SU-DHL-6 (cell line): ENCODE data around the gene PPWD1.
"Not testable (repeated sequence)": the region's sequence is repeated elsewhere in the genome, so short reads cannot be mapped to it uniquely, and the experiment has no call there.

Source experiments
- H2AFZ ChIP-seq: fragments of 200-600 bp; sonication (generic); 2 replicates; pipeline ENCODE4 v1.6.1; 2014; ENCODE audit warnings: low read depth, mild to moderate bottlenecking, moderate library complexity, mixed read lengths, antibody characterized with exemption, low read length; ENCODE audit not compliant: severe bottlenecking
- H3F3A ChIP-seq: fragments of 200-600 bp; shearing (Covaris generic); 2 replicates; pipeline ENCODE4 v1.6.0; 2016; ENCODE audit warnings: antibody characterized with exemption, mild to moderate bottlenecking; ENCODE audit not compliant: insufficient read depth
- H3K27ac ChIP-seq: fragments of 200-600 bp; sonication (generic); 2 replicates; pipeline ENCODE4 v1.5.1; 2016; ENCODE audit warnings: low read depth, mild to moderate bottlenecking, low read length, moderate library complexity, mixed read lengths
- H3K27me3 ChIP-seq: fragments of 200-600 bp; sonication (generic), shearing (Covaris generic); 2 replicates; pipeline ENCODE4 v1.6.0; 2014; ENCODE audit warnings: mild to moderate bottlenecking, low read length
- H3K36me3 ChIP-seq: fragments of 200-600 bp; sonication (generic); 2 replicates; pipeline ENCODE4 v1.6.1; 2014; ENCODE audit warnings: mild to moderate bottlenecking, low read length, mixed read lengths
- H3K4me2 ChIP-seq: fragments of 300-600, 200-600 bp; shearing (Covaris generic), sonication (generic); 2 replicates; pipeline ENCODE4 v1.6.0; 2014; ENCODE audit warnings: low read length, low read depth, mild to moderate bottlenecking; ENCODE audit not compliant: poor library complexity, severe bottlenecking
- H3K4me3 ChIP-seq: fragments of 200-600 bp; sonication (generic); 2 replicates; pipeline ENCODE4 v1.5.1; 2014; ENCODE audit warnings: antibody characterized with exemption, low read length, mild to moderate bottlenecking, mixed read lengths; ENCODE audit not compliant: insufficient read depth, poor library complexity, severe bottlenecking
- H3K79me2 ChIP-seq: fragments of 200-600 bp; sonication (generic); 2 replicates; pipeline ENCODE4 v1.6.1; 2014; ENCODE audit warnings: mild to moderate bottlenecking, low read length, moderate library complexity; ENCODE audit not compliant: insufficient read depth
- H3K9ac ChIP-seq: fragments of 200-600 bp; sonication (generic); 2 replicates; pipeline ENCODE4 v1.7.0; 2014; ENCODE audit warnings: mild to moderate bottlenecking, low read length
- H3K9me2 ChIP-seq: fragments of 200-600 bp; sonication (generic); replicated peaks from 2 replicates; pipeline ENCODE4 v1.6.1; 2014; ENCODE audit warnings: low read length; ENCODE audit not compliant: insufficient read depth
- H3K9me3 ChIP-seq: fragments of 200-600 bp; sonication (generic); 2 replicates; pipeline ENCODE4 v1.6.1; 2014; ENCODE audit warnings: low read length, mixed read lengths; ENCODE audit not compliant: insufficient read depth
- H4K20me1 ChIP-seq: fragments of 200-600 bp; sonication (generic); 2 replicates; pipeline ENCODE4 v1.6.1; 2014; ENCODE audit warnings: low read depth, mild to moderate bottlenecking, antibody characterized with exemption, low read length, moderate library complexity, mixed read lengths
- CTCF ChIP-seq: fragments of 200-600 bp; sonication (generic); IDR thresholded peaks from one replicate; pipeline ENCODE4 v1.5.1; 2017; ENCODE audit warnings: antibody characterized with exemption, mild to moderate bottlenecking, low read length, moderate library complexity; ENCODE audit not compliant: insufficient read depth, poor library complexity, severe bottlenecking
- EZH2phosphoT487 ChIP-seq: fragments of 200-600 bp; sonication (generic), shearing (Covaris generic); conservative IDR thresholded peaks from 2 replicates; pipeline ENCODE4 v1.6.1; 2018; ENCODE audit warnings: mild to moderate bottlenecking, antibody characterized with exemption, low read length, moderate library complexity, mixed read lengths

The PPWD1 gene

GRCh38 chr5:65612298-65612907 is 49.3 kb downstream of the PPWD1 start:
- no peaks in the 10 kb centered on the region for H3K9me2 ChIP-seq
- H3K9ac ChIP-seq, result no peak overlapping the region
- no peaks in the 10 kb centered on the region for H3K27me3 ChIP-seq
- H3K36me3 ChIP-seq, result peaks cover 14% of the 10 kb centered on the region; the same call in 1 of the 2 replicates
- H3K27ac ChIP-seq, result no peak overlapping the region
- no peaks in the 10 kb centered on the region for H3F3A ChIP-seq
- H3K9me3 ChIP-seq, result no peaks in the 10 kb centered on the region
- H3K79me2 ChIP-seq, result no peaks in the 10 kb centered on the region
- no peak overlapping the region for H2AFZ ChIP-seq
- H3K4me2 ChIP-seq, result no peak overlapping the region
- H3K4me3 ChIP-seq, result no peak overlapping the region
- H4K20me1 ChIP-seq, result no peaks in the 10 kb centered on the region
- TF ChIP-seq EZH2phosphoT487, result no peak

- no peak overlapping the region for H3K4me2 ChIP-seq
Observed at GRCh38 chr5:65620021-65620420, 56.9 kb downstream of the PPWD1 start.

GRCh38 chr5:65621961-65622360 is 58.9 kb downstream of the PPWD1 start:
- not testable (repeated sequence) for H3K27me3 ChIP-seq, H3K9me2 ChIP-seq, H3K4me3 ChIP-seq, H2AFZ ChIP-seq, H3K36me3 ChIP-seq, H3K27ac ChIP-seq, H3F3A ChIP-seq, H3K4me2 ChIP-seq, H4K20me1 ChIP-seq, H3K9ac ChIP-seq, H3K9me3 ChIP-seq
- H3K79me2 ChIP-seq, result peaks cover 46% of the 10 kb centered on the region

More at GRCh38 chr5:65620021-65620420, 56.9 kb downstream of the PPWD1 start:
- Histone ChIP-seq H3K9ac (no peak overlapping the region), H4K20me1 (no peaks in the 10 kb centered on the region; the same call in 1 of the 2 replicates), H3K27me3 (no peaks in the 10 kb centered on the region), H3F3A (0 out of 2 replicates have a peak, but pooled peaks cover 3% of the 10 kb centered on the region), H3K9me3 (no peaks in the 10 kb centered on the region), H3K79me2 (peaks cover 26% of the 10 kb centered on the region), H3K27ac (no peak overlapping the region), H3K36me3 (no peaks in the 10 kb centered on the region), H3K4me3 (no peak overlapping the region), H3K9me2 (no peaks in the 10 kb centered on the region), H2AFZ (no peak overlapping the region)
- TF ChIP-seq EZH2phosphoT487 (no peak), CTCF (no peak)

- no peaks in the 10 kb centered on the region for H3K9me3 ChIP-seq
- H3K27ac ChIP-seq, result no peak overlapping the region
- peak overlapping the region; percentile 88 for H3K9ac ChIP-seq
- H4K20me1 ChIP-seq, result no peaks in the 10 kb centered on the region; the same call in 1 of the 2 replicates
- H2AFZ ChIP-seq, result peak overlapping the region; percentile 81
- H3K4me2 ChIP-seq, result peak overlapping the region; percentile 93
- H3K79me2 ChIP-seq, result peaks cover 61% of the 10 kb centered on the region
- TF ChIP-seq CTCF (no peak), EZH2phosphoT487 (no peak)
- no peaks in the 10 kb centered on the region for H3K36me3 ChIP-seq
- no peaks in the 10 kb centered on the region for H3K27me3 ChIP-seq
- no peaks in the 10 kb centered on the region for H3K9me2 ChIP-seq
- H3F3A ChIP-seq, result 0 out of 2 replicates have a peak, but pooled peaks cover 3% of the 10 kb centered on the region
- H3K4me3 ChIP-seq, result peak overlapping the region; percentile 98
Observed at GRCh38 chr5:65623482-65623881, 60.4 kb downstream of the PPWD1 start.
